ENCODE measurements around the gene RAD51B.

RAD51B gene

DNA sequence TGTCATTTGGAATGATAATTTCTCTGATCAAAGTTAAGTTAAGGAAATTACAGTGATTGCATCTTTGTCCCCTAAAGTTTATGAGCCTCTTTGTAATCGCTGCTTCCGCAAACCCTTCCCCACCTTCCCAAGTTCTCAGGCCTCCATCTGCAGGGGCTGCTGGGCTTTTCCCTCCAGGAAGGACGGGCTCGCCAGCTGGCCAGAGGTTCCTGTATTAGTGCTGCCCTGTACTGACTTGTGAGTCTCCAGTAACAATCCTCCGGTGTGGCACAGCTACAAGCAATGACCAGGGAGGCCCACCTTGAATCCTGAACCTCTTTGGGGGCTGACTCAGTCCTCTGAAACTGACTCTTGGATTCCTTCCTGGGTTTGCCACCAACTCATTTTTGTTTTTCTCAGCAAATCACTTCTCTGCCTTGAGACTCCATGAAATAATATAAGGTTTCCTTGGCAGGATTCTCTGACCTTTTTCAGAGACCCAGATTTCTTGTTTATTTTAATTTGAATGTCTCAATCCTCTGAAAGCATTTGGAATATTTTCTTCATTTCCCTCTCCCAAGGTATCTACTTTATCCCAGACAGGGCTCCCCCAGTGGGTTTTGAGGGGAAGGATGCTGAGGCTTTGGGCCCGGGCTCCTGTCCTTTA, 574.7 kb downstream of the RAD51B start:
- in situ Hi-C loops (cut with MboI; ENCODE audit: low sequenced_read_pairs) = no loop called here

DNA sequence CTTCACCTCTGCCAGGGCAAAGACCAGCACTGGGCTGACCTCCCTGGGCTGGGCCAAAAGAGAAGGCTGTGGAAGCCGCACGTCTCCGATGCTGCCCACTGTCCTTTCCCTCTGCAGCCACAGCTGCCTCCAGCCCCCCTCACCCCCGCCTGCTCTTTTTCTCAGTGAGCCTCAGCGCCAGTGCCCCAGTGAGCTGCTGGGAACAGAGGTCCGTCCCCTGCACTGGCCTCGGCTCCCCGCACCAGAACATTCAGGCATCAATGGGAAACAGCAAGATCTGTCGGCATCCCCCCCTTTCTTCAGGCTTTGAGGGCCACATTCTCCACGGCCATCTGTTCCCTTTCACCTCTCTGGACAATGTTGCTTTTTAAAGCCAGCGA, 575.2 kb downstream of the RAD51B start:
- in situ Hi-C loops (cut with MboI; ENCODE audit: low sequenced_read_pairs) = no loop called here

DNA sequence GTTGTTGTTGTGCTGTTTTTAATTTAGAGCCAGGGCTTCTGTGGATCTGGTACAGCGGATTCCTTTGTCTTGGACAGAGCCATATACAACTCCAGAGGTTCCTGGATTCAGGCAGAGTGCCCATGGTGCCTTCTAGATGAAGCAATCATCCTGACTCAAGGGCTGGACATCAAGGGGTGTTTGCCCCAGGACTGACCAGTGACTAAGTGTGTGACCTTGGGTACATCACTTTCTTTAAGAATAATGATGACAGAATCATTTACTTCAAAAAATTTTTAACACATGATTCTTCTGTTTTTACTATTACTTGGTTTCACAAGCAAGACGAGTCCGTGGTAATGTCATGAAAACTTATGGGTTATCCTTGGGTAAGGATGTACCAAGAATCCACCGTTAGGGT, 576.0 kb downstream of the RAD51B start:
- in situ Hi-C loops (cut with MboI; ENCODE audit: low sequenced_read_pairs) = no loop called here

DNA sequence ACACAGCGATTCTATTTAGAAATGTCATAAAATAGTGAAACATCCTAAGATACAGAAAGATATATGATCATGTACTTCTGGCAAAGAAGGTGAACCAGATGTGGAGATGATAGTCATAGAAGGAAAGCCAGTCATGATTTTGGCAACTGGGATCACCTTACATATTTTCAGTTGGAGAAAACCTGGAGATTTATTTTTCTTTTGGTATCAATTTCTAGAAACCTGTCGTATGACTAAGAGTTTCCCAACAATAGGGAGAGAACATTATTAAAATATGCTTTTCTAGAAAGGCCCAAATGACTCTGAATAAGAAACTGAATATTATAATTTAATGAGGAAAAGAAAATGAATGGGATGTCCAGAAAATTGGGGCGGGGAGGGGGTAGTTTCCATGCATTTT, 576.9 kb downstream of the RAD51B start:
- in situ Hi-C loops (cut with MboI; ENCODE audit: low sequenced_read_pairs) = no loop called here

DNA sequence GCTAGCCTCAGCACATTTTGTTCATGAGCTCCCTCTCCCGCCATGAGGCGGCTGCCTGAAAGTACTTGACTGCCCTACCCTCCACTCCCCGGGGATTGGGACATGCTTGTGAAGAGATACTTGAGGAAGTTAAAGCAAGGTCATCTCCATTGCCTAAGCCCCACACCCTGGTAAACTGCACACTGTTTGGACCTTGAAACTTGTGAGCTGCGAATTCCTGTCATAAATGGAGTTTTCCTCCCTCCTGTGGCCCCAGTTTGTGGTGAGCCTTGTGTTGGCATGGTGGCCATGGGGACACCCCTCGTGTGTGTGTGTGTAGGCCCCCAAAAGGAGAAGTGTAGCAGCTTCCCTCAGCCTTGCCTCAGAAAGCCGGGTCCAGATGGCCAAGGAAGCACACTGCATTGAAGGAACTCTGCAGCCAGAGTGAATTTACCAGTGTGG, 577.8 kb downstream of the RAD51B start:
- in situ Hi-C loops (cut with MboI; ENCODE audit: low sequenced_read_pairs) = no loop called here

DNA sequence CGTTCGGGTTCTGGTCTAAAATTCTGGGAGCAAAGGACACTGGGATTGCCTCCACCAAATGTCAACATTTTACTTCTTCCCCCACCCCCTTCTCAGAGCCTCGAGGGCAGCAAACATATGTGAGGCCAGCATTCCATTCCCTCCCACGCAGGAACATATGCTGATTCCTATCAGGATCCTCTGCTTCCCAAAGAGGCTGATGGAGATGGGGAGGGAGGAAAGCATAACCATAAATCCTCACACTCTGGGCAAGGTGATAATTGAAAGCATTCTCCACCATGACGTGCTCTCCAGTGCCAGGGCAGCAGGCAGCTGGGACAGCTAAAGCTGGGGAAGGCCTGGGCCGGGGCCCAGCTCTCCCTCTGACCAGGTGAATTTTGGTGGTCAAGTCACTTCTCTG, 578.2 kb downstream of the RAD51B start:
- in situ Hi-C loops (cut with MboI; ENCODE audit: low sequenced_read_pairs) = no loop called here

DNA sequence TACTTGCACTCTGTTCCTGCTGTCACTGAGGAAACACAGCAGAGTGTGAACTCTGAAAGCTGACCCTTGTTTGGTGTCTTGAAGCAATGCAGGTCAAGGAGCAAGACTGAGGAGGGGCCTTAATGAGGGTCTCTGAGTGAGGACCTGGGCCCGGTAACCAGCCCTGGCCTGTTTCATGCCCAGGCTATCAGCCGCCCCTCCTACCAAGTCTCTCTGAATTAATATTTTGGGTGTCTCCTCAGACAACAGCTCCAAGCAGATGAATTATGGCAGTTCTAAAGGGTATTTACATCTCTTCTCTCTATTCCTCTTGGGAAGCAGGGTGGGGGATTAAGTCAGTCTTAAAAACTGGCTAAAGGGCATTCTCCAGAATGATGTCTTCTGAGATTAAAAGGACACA, 578.8 kb downstream of the RAD51B start:
- in situ Hi-C loops (cut with MboI; ENCODE audit: low sequenced_read_pairs) = no loop called here

DNA sequence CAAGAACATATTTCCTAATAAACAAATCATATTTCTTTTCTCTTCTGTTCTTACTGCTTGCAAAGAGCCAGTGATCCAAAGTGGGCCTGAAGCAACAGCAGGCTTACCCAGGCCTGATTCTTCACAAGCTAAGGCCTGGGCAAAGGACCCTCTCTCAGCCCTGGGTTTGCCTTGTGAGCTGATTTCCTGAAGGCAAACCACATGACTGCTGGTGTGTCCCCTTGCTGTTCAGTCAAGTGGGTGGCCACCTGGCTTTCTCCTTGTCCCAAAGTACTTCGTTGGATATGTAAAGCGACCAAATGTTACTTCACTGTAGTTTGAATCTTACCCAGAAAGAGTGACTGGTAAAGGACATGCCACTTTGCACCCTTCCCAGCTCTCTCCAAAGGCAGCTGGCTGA, 580.4 kb downstream of the RAD51B start:
- in situ Hi-C loops (cut with MboI; ENCODE audit: low sequenced_read_pairs) = no loop called here

DNA sequence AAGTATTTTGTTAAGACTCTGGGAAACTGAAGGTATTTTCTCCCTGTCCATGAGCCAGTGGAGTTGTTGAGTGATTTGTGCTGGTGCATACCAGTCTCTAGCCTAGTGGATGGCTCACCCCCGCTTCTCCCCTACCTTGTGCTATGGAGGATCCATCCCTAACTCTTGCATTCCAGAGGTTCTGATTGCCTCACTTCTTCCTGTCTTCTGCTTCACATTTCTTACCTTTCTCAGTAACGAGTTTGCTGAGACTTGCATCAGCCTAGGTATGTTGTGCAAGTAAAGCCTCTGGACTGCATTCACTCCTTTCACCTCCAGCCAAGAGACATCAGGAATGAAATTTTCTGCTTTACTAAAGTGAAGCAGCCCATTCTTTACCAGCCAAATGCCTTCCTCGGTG, 581.7 kb downstream of the RAD51B start:
- in situ Hi-C loops (cut with MboI; ENCODE audit: low sequenced_read_pairs) = no loop called here

DNA sequence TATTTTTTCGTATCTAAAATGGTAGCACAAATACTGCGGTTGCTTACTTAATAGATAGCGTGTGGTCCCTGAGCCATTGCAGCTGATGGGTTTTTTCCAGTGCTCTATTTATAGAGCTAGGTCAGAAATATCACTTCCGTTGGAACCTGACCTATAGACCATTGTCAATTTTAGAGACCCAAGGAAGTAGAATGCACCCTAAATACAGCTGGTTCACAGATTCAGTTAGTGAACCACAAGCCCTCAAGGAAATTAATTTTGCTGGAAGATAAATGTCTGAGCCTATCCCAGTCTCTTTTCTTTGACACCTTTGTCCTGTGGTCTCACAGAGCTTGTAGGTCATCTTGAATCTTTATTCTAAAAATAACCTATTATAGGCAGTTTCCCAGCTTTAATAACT, 582.3 kb downstream of the RAD51B start:
- in situ Hi-C loops (cut with MboI; ENCODE audit: low sequenced_read_pairs) = no loop called here

DNA sequence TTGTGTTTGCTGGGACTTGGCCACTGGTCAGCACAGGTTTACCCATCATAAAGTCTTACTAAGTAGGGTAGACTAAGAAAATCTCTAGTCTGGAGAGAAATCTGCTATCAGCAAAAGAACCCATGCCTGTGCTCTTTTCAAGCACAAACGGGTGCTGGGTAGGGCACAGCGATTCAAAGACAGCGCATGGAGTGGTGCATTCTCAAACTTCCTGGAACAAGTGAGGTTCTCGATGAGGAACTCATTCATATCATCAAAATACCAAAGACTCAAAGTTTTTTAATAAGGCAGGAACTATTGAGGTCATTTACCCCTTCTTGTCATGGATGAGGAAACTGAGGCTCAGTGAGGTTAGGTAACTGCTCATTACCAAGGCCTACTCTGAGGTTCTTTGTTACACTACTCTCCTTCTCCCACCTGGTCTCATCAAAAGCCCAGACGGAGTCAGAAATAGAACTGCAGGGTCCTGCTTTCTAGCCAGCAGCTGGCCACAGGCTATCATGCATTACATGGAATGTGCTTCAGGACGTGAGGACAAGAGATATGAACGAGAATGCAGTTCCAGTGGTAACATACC, 583.0 kb downstream of the RAD51B start:
- in situ Hi-C loops (cut with MboI; ENCODE audit: low sequenced_read_pairs) = no loop called here

DNA sequence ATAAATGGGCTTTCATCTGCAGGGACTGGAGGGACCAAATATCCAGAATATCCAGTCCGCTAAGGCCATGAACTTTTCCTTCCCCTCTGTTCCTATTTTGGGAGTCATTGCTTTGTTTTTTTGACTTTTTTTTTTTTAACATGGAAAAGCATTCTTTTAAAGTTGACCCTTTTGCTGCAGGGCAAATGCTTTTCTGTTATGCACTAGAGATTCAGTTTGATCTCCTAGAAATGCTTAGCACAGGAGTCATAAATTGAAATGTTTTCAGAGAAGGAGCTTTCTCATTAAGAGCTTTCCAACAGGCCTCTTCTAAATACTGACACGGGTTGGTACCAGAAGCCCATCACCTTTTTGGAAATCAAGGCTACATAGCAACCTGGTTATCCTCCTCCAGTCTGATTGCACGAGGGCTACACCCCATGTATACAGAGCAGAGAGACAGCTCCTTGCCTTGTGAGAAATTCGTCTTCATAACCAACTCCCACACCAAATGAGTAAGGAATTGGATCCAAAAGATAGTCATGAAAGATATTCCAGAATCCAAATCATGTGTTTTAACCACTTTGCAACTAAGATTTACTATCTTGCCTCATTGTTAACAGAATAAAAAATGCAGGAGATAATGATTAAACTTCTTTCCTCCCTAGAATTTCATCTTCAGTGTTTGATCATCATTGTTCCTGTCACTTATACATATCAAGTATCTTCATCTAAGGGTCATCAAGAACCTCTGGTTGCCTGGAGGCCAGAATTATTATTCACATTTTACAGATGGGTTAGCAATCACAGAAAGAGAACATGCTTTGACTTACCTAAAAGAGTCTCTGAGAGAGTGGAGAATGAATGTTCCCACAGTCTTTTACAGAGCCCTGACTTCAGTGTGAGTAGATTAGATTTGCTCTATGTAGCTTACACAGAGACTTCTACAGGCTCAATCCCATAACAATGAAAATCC, 583.9 kb downstream of the RAD51B start:
- in situ Hi-C loops (cut with MboI; ENCODE audit: low sequenced_read_pairs) = no loop called here

DNA sequence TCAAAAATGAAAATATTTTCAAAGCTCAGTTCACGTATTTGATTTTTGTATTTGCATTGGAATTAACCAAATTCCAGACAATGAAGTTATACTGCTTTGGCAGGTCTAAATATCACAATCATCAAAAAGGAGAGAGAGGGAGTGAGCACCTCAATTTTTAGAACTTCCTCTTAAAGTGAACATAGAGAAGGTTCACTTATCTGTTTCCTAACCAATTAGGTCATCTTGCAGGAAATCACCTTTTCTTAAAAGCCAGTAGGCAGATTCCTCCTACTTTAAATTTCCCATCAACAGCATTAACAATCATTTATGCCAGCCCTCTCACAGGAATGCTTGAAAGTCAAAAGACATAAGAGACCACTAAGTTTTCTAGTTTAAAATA, 584.6 kb downstream of the RAD51B start:
- in situ Hi-C loops (cut with MboI; ENCODE audit: low sequenced_read_pairs) = no loop called here

DNA sequence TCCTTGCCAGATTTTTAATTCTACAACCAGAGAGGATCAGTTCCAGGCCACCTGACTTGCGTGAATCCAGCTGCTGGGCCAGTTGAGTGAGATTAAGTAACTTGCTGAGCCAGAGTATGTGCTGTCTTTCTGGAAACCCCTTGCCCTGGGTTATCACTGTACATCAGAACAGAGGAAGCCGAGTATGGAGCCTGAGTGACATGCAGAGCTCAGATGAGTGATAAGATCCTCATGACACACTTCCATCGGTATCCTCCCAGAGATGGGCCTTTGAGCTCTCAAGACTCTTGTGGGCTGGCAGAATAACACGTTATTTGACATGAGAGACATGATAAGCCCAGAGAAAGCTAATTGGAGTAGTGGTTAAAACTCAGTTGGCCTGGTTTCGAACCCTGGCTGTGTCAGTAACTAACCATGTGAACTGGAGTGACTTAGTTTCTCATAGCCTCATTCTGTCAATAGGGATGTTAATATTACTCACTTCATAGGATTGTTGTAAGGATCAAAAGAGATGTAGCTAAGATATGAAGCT, 585.1 kb downstream of the RAD51B start:
- in situ Hi-C loops (cut with MboI; ENCODE audit: low sequenced_read_pairs) = no loop called here

DNA sequence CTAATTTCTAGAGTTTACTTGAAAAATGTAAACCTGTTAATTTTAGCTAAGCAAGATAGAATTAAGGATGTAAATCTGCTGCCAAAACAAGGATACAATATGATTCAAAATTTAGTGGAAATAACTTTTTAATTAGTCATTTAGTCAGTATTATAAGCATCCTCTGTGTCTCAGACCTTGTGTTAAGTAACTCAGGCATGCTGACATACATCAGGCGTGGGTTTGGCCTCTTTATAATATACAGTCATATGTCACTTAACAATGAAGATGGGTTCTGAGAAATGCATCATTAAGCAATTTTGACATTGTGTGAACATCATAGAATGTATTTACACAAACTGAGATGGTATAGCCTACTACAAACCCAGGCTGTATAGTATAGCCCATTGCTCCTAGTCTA, 586.4 kb downstream of the RAD51B start:
- in situ Hi-C loops (cut with MboI; ENCODE audit: low sequenced_read_pairs) = no loop called here

DNA sequence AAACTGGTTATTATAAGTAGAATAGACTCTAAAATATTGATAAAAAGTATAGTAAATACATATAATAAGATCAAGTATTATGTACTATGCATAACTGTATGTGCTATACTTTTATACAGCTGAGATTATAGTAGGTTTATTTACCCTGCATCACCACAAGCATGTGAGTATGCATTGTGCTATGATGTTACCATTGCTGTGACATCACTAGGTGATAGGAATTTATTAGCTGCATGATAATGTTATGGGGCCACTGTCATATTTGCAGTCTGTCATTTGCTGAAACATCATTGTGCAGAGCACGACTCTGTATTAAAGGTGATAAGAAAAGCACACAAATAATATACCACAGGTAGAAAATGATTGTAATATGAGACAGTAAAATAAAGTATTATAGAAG, 587.7 kb downstream of the RAD51B start:
- in situ Hi-C loops (cut with MboI; ENCODE audit: low sequenced_read_pairs) = no loop called here

DNA sequence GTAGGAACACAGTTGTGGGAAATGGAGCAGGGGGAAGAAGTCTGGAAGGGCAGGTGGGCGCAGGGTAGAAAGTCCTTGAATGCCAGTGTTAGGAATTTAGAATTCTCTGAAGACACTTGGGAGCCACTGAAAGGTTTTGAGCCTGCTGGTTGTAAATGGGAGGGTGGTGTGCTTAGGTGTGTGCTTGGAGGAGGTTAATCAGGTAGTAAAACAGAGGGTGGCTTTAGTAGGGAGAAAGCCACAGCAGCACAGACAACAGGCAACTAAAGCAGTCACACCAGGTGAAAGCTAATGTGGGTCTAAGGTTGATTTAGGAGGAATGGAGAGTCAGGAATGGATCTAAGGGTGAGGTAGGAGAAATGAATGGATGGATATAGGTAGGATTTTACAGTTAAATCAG, 588.2 kb downstream of the RAD51B start:
- in situ Hi-C loops (cut with MboI; ENCODE audit: low sequenced_read_pairs) = no loop called here

DNA sequence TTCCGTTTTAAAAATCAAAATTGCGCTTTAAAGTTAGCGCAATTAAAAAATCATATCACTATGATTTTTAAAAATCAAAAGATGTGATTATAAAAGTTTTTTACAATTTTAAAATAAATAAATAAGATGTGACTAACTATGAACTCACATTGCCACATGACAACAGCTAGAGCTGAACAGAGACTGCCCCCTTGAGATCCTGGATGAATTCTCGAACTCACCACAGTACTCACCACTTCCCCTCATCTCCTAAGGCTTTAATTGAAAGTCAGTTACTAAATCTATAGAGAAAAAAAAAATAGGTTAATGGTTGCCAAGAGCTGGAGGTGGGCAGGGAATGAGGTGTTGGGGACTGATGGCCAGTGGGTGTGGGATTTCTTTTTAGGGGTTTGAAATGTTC, 589.1 kb downstream of the RAD51B start:
- in situ Hi-C loops (cut with MboI; ENCODE audit: low sequenced_read_pairs) = no loop called here

DNA sequence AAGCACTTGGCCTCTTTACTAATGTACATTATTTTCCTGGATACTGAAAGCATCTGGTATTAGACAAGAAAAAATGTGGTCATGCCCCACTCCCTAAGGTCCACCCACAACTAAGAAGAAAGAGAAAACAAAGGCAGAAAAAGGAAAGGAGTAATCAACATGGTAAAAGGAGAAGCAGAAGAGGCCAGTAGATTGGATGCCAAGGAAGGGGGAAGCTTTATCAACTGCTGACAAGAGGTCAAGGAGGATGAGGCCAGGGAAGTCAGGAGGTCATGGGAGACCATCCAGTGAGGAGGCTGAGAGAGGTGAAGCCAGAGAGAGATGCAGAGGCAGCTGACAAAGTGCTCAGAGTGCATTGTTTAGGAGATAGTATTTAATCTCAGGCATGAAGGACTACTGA, 589.8 kb downstream of the RAD51B start:
- in situ Hi-C loops (cut with MboI; ENCODE audit: low sequenced_read_pairs) = no loop called here

DNA sequence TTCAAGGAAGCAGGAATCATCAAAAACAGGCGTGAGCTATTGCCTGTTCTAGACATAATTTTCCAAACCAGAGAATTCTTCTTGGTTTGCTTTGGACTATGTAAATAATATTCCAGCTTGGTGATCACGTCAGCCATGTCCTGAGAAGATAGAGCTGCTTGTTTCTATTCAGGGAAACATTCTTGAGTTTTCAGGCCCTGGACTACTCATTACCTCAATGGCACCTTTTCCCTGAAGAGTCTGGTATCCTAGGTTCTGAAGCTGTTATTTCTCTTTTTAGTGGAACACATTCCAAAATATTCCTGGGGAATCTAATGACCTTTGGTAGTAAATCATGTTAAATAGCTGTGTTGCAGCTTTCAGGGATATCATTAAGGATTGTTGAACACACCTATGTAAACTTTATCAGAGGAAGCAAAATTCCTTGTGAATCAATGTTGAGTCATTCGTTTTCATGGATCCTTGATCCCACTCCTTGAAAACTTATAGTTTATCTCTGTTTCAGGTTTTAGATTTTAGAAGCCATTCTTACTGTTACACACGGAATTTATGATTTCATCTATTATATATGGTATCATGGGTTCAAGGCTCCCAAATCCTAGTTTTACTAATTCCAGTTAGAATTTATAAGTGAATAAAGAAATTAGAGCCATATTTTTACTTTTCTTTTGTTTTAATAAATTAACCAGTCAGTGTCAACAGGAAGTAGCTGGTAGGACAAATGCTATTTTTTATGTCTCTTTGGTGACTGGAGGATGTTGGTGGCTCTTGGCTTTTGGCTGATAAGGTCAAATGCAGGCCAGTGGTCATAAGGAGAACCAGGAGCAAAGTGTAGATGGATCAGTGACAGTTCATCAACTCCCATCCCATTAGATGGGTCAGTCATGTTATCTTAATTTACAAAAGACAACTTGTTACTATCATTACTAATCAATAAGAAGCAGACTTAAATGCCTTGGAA, 593.2 kb downstream of the RAD51B start:
- in situ Hi-C loops (cut with MboI; ENCODE audit: low sequenced_read_pairs) = no loop called here

DNA sequence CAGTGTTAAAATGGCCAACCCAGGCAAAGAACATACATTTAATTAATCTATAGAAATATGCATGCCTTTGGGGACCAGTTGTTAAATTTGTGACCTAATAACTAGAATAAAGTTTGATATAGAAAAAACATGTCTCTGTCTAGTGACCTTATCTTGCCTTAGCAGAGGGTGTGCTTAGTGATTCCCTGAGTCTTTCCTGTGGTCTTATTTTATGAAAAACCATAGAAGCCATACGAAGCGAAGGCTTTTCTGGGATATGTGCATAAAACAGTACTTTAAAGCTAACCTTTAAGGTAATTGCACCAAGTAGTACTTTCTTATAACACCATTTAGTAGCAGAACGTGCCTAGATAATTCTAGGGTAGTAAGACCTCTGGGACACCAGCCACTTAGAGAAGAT, 593.9 kb downstream of the RAD51B start:
- in situ Hi-C loops (cut with MboI; ENCODE audit: low sequenced_read_pairs) = no loop called here
